Measurements from ENCODE around the gene PCBD1. TPM values are rescaled to one million over a fixed set of nuclear protein-coding genes. Genes with fewer than 3 reads are reported as not detected.
A peak's percentile ranks its signal among the peaks of the same experiment; 100 is the strongest.

PCBD1 gene
- total RNA-seq, 2 donors from 2014 or later, result 40.5 to 67.7 TPM

GRCh38 chr10:70918851-70919530 is 30.6 kb upstream of the PCBD1 start:
- WGBS, 2 donors, result 38 to 49% methylated on average over 19 to 22 of the region's 22 CpGs
- DNase-seq (peak in 1 of 4 donors; percentile 17), ATAC-seq (no peak)
- Histone ChIP-seq H3K27ac (no peak overlapping the region), H3K4me1 (no peaks in the 10 kb centered on the region), H3K27me3 (no peaks in the 10 kb centered on the region), H3K9me3 (no peaks in the 10 kb centered on the region), H3K36me3 (replicated peaks in 1 of 2; ENCODE audit: insufficient read depth in 1 of 2, low read depth in 2 of 2) (no peaks in the 10 kb centered on the region), H3K4me3 (no peak overlapping the region)
- TF ChIP-seq CTCF (IDR thresholded peaks at IDR 0.05) (no peak), POLR2A (IDR thresholded peaks at IDR 0.05) (no peak)
- intact Hi-C loops (cut with DNase I), result no loop called here

GRCh38 chr10:70917635-70918034 is 29.3 kb upstream of the PCBD1 start:
- H3K36me3 ChIP-seq (replicated peaks in 1 of 2; ENCODE audit: insufficient read depth in 1 of 2, low read depth in 2 of 2), result no peaks in the 10 kb centered on the region
- DNase-seq, result no peak
- H3K27ac ChIP-seq, result no peak overlapping the region
- 43 to 69% methylated on average over 5 to 10 of the region's 10 CpGs for WGBS, 2 donors
- H3K4me1 ChIP-seq, result no peaks in the 10 kb centered on the region
- no peak overlapping the region for H3K4me3 ChIP-seq
- H3K27me3 ChIP-seq, result no peaks in the 10 kb centered on the region
- ATAC-seq, result no peak
- no peaks in the 10 kb centered on the region for H3K9me3 ChIP-seq
- intact Hi-C loops (cut with DNase I), result no loop called here
- no peak for TF ChIP-seq POLR2A (IDR thresholded peaks at IDR 0.05)

GRCh38 chr10:70917226-70917625 is 28.9 kb upstream of the PCBD1 start:
- H3K4me1 ChIP-seq, result no peaks in the 10 kb centered on the region
- WGBS, 2 donors, result 74 to 76% methylated on average over 5 of the region's 5 CpGs

GRCh38 chr10:70916241-70916640 is 27.9 kb upstream of the PCBD1 start:
- no peak for TF ChIP-seq POLR2A (IDR thresholded peaks at IDR 0.05)
- TF ChIP-seq CTCF (IDR thresholded peaks at IDR 0.05), result no peak
- ATAC-seq, result no peak
- 77 to 78% methylated on average over 5 to 6 of the region's 6 CpGs for WGBS, 2 donors

More at GRCh38 chr10:70917226-70917625, 28.9 kb upstream of the PCBD1 start:
- Histone ChIP-seq H3K36me3 (replicated peaks in 1 of 2; ENCODE audit: insufficient read depth in 1 of 2, low read depth in 2 of 2) (no peaks in the 10 kb centered on the region), H3K27ac (no peak overlapping the region), H3K4me3 (no peak overlapping the region), H3K27me3 (no peaks in the 10 kb centered on the region), H3K9me3 (no peaks in the 10 kb centered on the region)
- DNase-seq (no peak), ATAC-seq (no peak)
- TF ChIP-seq CTCF (IDR thresholded peaks at IDR 0.05), result no peak
- no peak for TF ChIP-seq POLR2A (IDR thresholded peaks at IDR 0.05)
- intact Hi-C loops (cut with DNase I), result no loop called here

GRCh38 chr10:70915806-70916205 is 27.4 kb upstream of the PCBD1 start:
- no peaks in the 10 kb centered on the region for H3K4me1 ChIP-seq
- no peak overlapping the region for H3K4me3 ChIP-seq
- TF ChIP-seq POLR2A (IDR thresholded peaks at IDR 0.05) (no peak), CTCF (IDR thresholded peaks at IDR 0.05) (no peak)
- intact Hi-C loops (cut with DNase I), result no loop called here
- H3K27ac ChIP-seq, result no peak overlapping the region
- no peak for DNase-seq
- no peaks in the 10 kb centered on the region for H3K36me3 ChIP-seq (replicated peaks in 1 of 2; ENCODE audit: insufficient read depth in 1 of 2, low read depth in 2 of 2)
- WGBS, 2 donors, result 83 to 88% methylated on average over 9 of the region's 9 CpGs
- no peaks in the 10 kb centered on the region for H3K9me3 ChIP-seq
- ATAC-seq, result no peak
- H3K27me3 ChIP-seq, result no peaks in the 10 kb centered on the region

More at GRCh38 chr10:70916241-70916640, 27.9 kb upstream of the PCBD1 start:
- no peaks in the 10 kb centered on the region for H3K36me3 ChIP-seq (replicated peaks in 1 of 2; ENCODE audit: insufficient read depth in 1 of 2, low read depth in 2 of 2)
- H3K4me3 ChIP-seq, result no peak overlapping the region
- DNase-seq, result no peak
- intact Hi-C loops (cut with DNase I), result no loop called here
- H3K27me3 ChIP-seq, result no peaks in the 10 kb centered on the region
- H3K9me3 ChIP-seq, result no peaks in the 10 kb centered on the region
- H3K27ac ChIP-seq, result no peak overlapping the region
- H3K4me1 ChIP-seq, result no peaks in the 10 kb centered on the region
